IMR-90 (cell line): Measurements from ENCODE around the gene CUTC. TPM values are rescaled to one million over a fixed set of nuclear protein-coding genes. Genes with fewer than 3 reads are reported as not detected.
A peak's percentile ranks its signal among the peaks of the same experiment; 100 is the strongest.

Source experiments
- ATAC-seq: fragments of 200-7000 bp; cut with Tn5 transposase; 2 replicates; pipeline ENCODE4 v1.9.1; 2020; ENCODE audit warnings: low read depth, mild to moderate bottlenecking, moderate library complexity
- BruUV-seq: library from RNA; stranded (reverse); fragments of 400-500 nt; replicated peaks from 2 replicates; lab custom pipeline; 2021; lab: Mats Ljungman, UMichigan
- CTCF ChIA-PET: fragments of 300-600 bp; formaldehyde crosslinking; extraction: SDS; loops from one replicate; lab custom pipeline; 2021; ENCODE audit warnings: antibody characterized with exemption; lab: Yijun Ruan, JAX
- POLR2A ChIA-PET: fragments of 300-600 bp; sonication (Branson Sonifier 250); formaldehyde crosslinking; loops from one replicate; lab custom pipeline; 2022; ENCODE audit warnings: antibody characterized with exemption; ENCODE audit not compliant: unreplicated experiment; lab: Charles Lee
- DNase-seq: peaks from one replicate; pipeline ENCODE4 v3.0.0; 2013
- H2AFZ ChIP-seq: replicated peaks from 2 replicates; pipeline ENCODE3; 2013; ENCODE audit warnings: low read length, mild to moderate bottlenecking; ENCODE audit not compliant: poor library complexity
- H2AK5ac ChIP-seq: 2 replicates; pipeline ENCODE4 v1.6.1; 2013; ENCODE audit warnings: low read depth, low read length, inconsistent platforms
- H2AK9ac ChIP-seq: replicated peaks from 2 replicates; pipeline ENCODE3; 2013; ENCODE audit warnings: mild to moderate bottlenecking, low read depth, low read length, moderate library complexity; ENCODE audit not compliant: poor library complexity
- H2BK120ac ChIP-seq: 2 replicates; pipeline ENCODE4 v1.6.1; 2013; ENCODE audit warnings: low read depth, low read length, inconsistent platforms
- H2BK15ac ChIP-seq: 3 replicates; pipeline ENCODE4 v1.6.1; 2013; ENCODE audit warnings: low read depth, low read length, inconsistent platforms
- H2BK20ac ChIP-seq: 2 replicates; pipeline ENCODE4 v1.6.1; 2013; ENCODE audit warnings: low read depth, mild to moderate bottlenecking, inconsistent platforms, low read length, moderate library complexity
- H2BK5ac ChIP-seq: 2 replicates; pipeline ENCODE4 v1.6.1; 2013; ENCODE audit warnings: mild to moderate bottlenecking, low read depth, low read length, inconsistent platforms; ENCODE audit not compliant: poor library complexity, severe bottlenecking
- H3K14ac ChIP-seq: replicated peaks from 2 replicates; pipeline ENCODE4 v1.6.1; 2013; ENCODE audit warnings: low read depth, low read length, inconsistent platforms
- H3K18ac ChIP-seq: 2 replicates; pipeline ENCODE4 v1.6.1; 2013; ENCODE audit warnings: low read depth, low read length, control low read depth
- H3K23ac ChIP-seq: 2 replicates; pipeline ENCODE4 v1.6.1; 2013; ENCODE audit warnings: low read depth, low read length, inconsistent platforms
- H3K27ac ChIP-seq: 2 replicates; pipeline ENCODE4 v1.5.1; 2013; ENCODE audit warnings: mild to moderate bottlenecking, control low read depth, low read length; ENCODE audit not compliant: insufficient read depth
- H3K27me3 ChIP-seq: 2 replicates; pipeline ENCODE4 v1.6.1; 2013; ENCODE audit warnings: low read length; ENCODE audit not compliant: control insufficient read depth, insufficient read depth
- H3K36me3 ChIP-seq: 2 replicates; pipeline ENCODE4 v1.6.1; 2013; ENCODE audit warnings: low read length, mixed read lengths; ENCODE audit not compliant: control insufficient read depth, insufficient read depth
- H3K4ac ChIP-seq: 2 replicates; pipeline ENCODE4 v1.6.1; 2013; ENCODE audit warnings: low read depth, low read length, inconsistent platforms
- H3K4me1 ChIP-seq: 2 replicates; pipeline ENCODE4 v1.6.1; 2013; ENCODE audit warnings: low read length, mixed read lengths; ENCODE audit not compliant: control insufficient read depth, insufficient read depth
- H3K4me2 ChIP-seq: 2 replicates; pipeline ENCODE4 v1.6.1; 2013; ENCODE audit warnings: low read depth, mild to moderate bottlenecking, control low read depth, low read length, moderate library complexity
- H3K4me3 ChIP-seq: 2 replicates; pipeline ENCODE4 v1.5.1; 2013; ENCODE audit warnings: low read depth, mild to moderate bottlenecking, control low read depth, low read length, moderate library complexity; ENCODE audit not compliant: insufficient read depth
- H3K56ac ChIP-seq: 2 replicates; pipeline ENCODE4 v1.6.1; 2013; ENCODE audit warnings: low read length, inconsistent platforms; ENCODE audit not compliant: insufficient read depth; ENCODE audit errors: extremely low read depth
- H3K79me1 ChIP-seq, 2 experiments: 2 replicates each; pipeline ENCODE4 v1.6.1; 2013; ENCODE audit warnings: low read length in 2 of 2, inconsistent platforms in 1 of 2, low read depth in 1 of 2
- H3K9ac ChIP-seq: 2 replicates; pipeline ENCODE4 v1.6.1; 2013; ENCODE audit warnings: low read depth, low read length, control low read depth
- H3K9me1 ChIP-seq: 2 replicates; pipeline ENCODE4 v1.6.1; 2013; ENCODE audit warnings: low read length, inconsistent platforms; ENCODE audit not compliant: insufficient read depth
- H3K9me3 ChIP-seq: 2 replicates; pipeline ENCODE4 v1.6.1; 2013; ENCODE audit warnings: low read length; ENCODE audit not compliant: control insufficient read depth, insufficient read depth
- H4K20me1 ChIP-seq: 2 replicates; pipeline ENCODE4 v1.6.1; 2013; ENCODE audit warnings: low read length, inconsistent platforms; ENCODE audit not compliant: insufficient read depth
- H4K5ac ChIP-seq: 2 replicates; pipeline ENCODE4 v1.6.1; 2013; ENCODE audit warnings: mild to moderate bottlenecking, low read depth, low read length, control low read depth
- H4K8ac ChIP-seq, 2 experiments: 2 replicates each; pipeline ENCODE4 v1.6.1; 2013; ENCODE audit warnings: low read depth in 2 of 2, low read length in 2 of 2, control low read depth in 1 of 2, inconsistent platforms in 1 of 2
- H4K91ac ChIP-seq: 2 replicates; pipeline ENCODE4 v1.6.1; 2013; ENCODE audit warnings: low read depth, low read length, inconsistent platforms; ENCODE audit not compliant: insufficient read depth
- MAFK ChIP-seq: IDR thresholded peaks from 2 replicates; pipeline ENCODE4 v1.6.1; 2012; ENCODE audit warnings: low read depth, low read length, improper control_type of control experiment
- RAD21 ChIP-seq: IDR thresholded peaks from 2 replicates; pipeline ENCODE4 v1.6.1; 2012; ENCODE audit warnings: low read length, improper control_type of control experiment
- WGBS, 2 experiments: methylation state at CpG; one replicate each; pipeline versions ENCODE4 v1.1.5 to v1.1.7; 2013; ENCODE audit warnings: missing lambda C conversion rate in 2 of 2; ENCODE audit not compliant: insufficient read length in 1 of 2; ENCODE audit errors: extremely low coverage in 2 of 2; 5-methylcytosine and 5-hydroxymethylcytosine counted together
- dilution Hi-C: fragments of 300-500 bp; cut with HindIII; formaldehyde crosslinking; loops from one replicate; pipeline ENCODE4 v1.14.3; 2018; ENCODE audit warnings: low sequenced_read_pairs; ENCODE audit not compliant: unreplicated experiment
- in situ Hi-C: fragments of 300-500 bp; cut with MboI; formaldehyde crosslinking; loops from 3 replicates; pipeline ENCODE4 v1.14.3; 2019; ENCODE audit warnings: low sequenced_read_pairs, inconsistent platforms, mixed read lengths
- intact Hi-C: fragments of 100-400 bp; cut with micrococcal nuclease; formaldehyde crosslinking; loops from 2 replicates; pipeline ENCODE4 v1.10.0; 2022
- polyA plus RNA-seq, 3 experiments: library from polyadenylated mRNA; depleted of rRNA; stranded (reverse); fragments of >200 nt; gene quantifications; 2 replicates each; pipeline ENCODE4 v1.2.3, GENCODE V29; 2012; ENCODE audit warnings: low replicate concordance in 1 of 3
- total RNA-seq: library from RNA; depleted of rRNA; stranded (reverse); fragments of >200 nt; gene quantifications from 2 replicates; pipeline ENCODE4 v1.2.3, GENCODE V29; 2012

Gene CUTC
- total and polyA plus RNA-seq, 2 of the 4 experiments (the other 2 are of a cell fraction) = 7.0 to 10.2 TPM

DNA sequence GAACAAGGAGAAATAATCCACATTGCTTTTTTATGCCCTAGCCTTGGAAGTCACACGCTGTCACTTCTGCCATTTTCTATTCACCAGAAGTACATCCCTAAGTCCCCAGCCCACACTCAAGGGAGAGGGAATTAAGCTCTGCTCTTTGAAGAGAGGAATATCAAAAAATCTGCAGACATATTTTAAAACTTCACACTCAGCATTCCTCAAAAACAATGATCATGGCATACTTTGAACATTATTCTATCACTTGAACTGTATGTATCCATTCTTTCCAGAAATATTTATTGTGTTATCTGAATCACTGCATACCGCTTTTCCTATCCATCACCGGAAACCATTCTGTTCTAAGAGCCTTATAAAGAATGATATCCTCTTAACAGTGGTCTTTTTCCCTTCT, 59.8 kb downstream of the CUTC start:
- Histone ChIP-seq H3K4me1 (peaks cover 2% of the 10 kb centered on the region), H3K27me3 (no peaks in the 10 kb centered on the region), H3K56ac (no peak overlapping the region), H3K9me3 (no peaks in the 10 kb centered on the region), H3K36me3 (no peaks in the 10 kb centered on the region), H3K23ac (no peak overlapping the region), H3K79me1 (no peaks in the 10 kb centered on the region), H3K4me3 (no peak overlapping the region), H2AFZ (no peak overlapping the region), H4K20me1 (no peaks in the 10 kb centered on the region), H4K5ac (no peak overlapping the region), H2BK20ac (no peak overlapping the region), H3K9me1 (0 out of 2 replicates have a peak, but pooled peaks cover 3% of the 10 kb centered on the region), H2BK120ac (no peak overlapping the region), H2BK15ac (no peak overlapping the region), H3K14ac (no peak overlapping the region), H3K27ac (no peak overlapping the region), H3K4ac (no peak overlapping the region), H3K18ac (no peak overlapping the region), H3K4me2 (no peak overlapping the region), H4K8ac (no peak overlapping the region), H2BK5ac (no peak overlapping the region), H3K9ac (no peak overlapping the region), H2AK9ac (no peak overlapping the region), H4K91ac (no peak overlapping the region), H2AK5ac (no peak overlapping the region)
- intact Hi-C loops = no loop called here
- CTCF ChIA-PET = no interaction called here
- POLR2A ChIA-PET = no interaction called here
- ATAC-seq (no peak), DNase-seq (no peak)
- in situ Hi-C loops = no loop called here
- TF ChIP-seq RAD21 = no peak
- TF ChIP-seq MAFK = peak; percentile 39; the same call in 1 of the 2 replicates
- dilution Hi-C loops = no loop called here
- no TSS peak for BruUV-seq
- no CpG with 5 or more reads among the region's 3 CpGs for WGBS, 2 experiments
